A549 (cell line): ENCODE measurements around the gene NMT1.

ENCODE experiments used
- BHLHE40 ChIP-seq: IDR thresholded peaks from 2 replicates; pipeline ENCODE4 v1.6.1; 2012; ENCODE audit warnings: low read depth, low read length, inconsistent platforms
- CHD4 ChIP-seq: fragments of 200-600 bp; sonication (generic); IDR thresholded peaks from 2 replicates; pipeline ENCODE4 v1.6.1; 2016; ENCODE audit warnings: antibody characterized with exemption, mild to moderate bottlenecking, borderline replicate concordance
- HDAC2 ChIP-seq: fragments of 200-600 bp; sonication (generic); IDR thresholded peaks from 2 replicates; pipeline ENCODE4 v1.6.1; 2016
- JUN ChIP-seq, 2 experiments: fragments of >200 bp; sonication (Bioruptor Twin); formaldehyde crosslinking; IDR thresholded peaks; 2 replicates in 1 of 2; 3 replicates in 1 of 2; pipeline ENCODE4 v1.6.1; 2016 to 2017
- MAZ ChIP-seq: fragments of 150-350 bp; IDR thresholded peaks from 2 replicates; pipeline ENCODE4 v1.6.1; 2014; ENCODE audit warnings: antibody characterized with exemption, low read depth, low read length, borderline replicate concordance
- POLR2A ChIP-seq: IDR thresholded peaks from 2 replicates; pipeline ENCODE4 v1.6.1; 2012; ENCODE audit warnings: mild to moderate bottlenecking, low read length
- RAD21 ChIP-seq, 2 experiments: fragments of >200 bp in 1 of 2; sonication (Bioruptor Twin) in 1 of 2; formaldehyde crosslinking in 1 of 2; IDR thresholded peaks in 1 of 2; conservative IDR thresholded peaks in 1 of 2; 2 replicates in 1 of 2; 3 replicates in 1 of 2; pipeline ENCODE4 v1.6.1; 2012 to 2018; ENCODE audit warnings: inconsistent platforms in 1 of 2
- SREBF2 ChIP-seq: fragments of 450-650 bp; IDR thresholded peaks from 2 replicates; pipeline ENCODE4 v1.6.1; 2014; ENCODE audit warnings: mild to moderate bottlenecking, moderate library complexity
- TF ChIP-seq, protein P1 (sequence below): fragments of >200 bp; sonication (Bioruptor Twin); formaldehyde crosslinking; IDR thresholded peaks from 3 replicates; pipeline ENCODE4 v1.5.1; 2016

DNA sequence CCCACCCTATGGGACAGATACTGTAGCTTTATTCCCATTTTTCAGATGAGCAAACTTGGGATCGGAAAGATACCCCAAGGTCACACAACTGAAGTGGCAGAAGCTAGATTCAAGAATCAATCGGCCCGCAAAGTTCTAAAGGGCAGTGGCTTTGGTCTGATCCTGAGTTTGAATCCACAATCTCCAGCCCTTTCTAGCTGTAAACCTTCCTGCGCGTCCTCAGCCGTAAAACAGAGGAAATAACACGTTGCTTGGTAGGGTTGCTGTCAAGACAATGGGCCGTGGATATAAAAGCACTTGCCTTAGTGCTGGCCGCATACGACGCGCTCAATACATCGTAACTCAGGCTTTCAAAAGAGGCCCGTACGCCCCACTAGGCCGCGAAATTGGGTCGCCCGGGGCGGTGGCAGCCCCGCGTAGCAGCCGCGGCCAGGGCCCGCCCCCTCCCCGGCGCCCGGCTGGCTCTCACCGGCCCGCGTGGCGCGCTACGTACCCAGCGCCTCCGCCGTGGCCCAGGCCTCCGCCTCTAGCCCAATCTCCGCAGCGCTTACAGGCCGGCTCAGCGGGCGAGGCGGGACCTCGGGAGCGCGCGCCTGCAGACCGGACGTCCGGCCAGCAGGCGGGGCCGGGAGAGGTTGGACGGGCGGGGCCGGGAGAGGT is 9.9 kb upstream of the NMT1 start, which contains the start of gene DCAKD:
- TF ChIP-seq CHD4 (no peak), POLR2A (peak; percentile 75), SREBF2 (no peak), JUN (IDR thresholded peaks at IDR 0.05) (peak; percentile 42 to 78; a peak in 3 of 5 replicates), HDAC2 (no peak; the same call in 1 of the 2 replicates), BHLHE40 (no peak), RAD21 (conservative IDR thresholded peaks at IDR 0.05 in 1 of 2, IDR thresholded peaks at IDR 0.05 in 1 of 2) (no peak), MAZ (0 out of 2 replicates have a peak, but pooled peaks have one; percentile 63)
- TF ChIP-seq, protein P1, sequence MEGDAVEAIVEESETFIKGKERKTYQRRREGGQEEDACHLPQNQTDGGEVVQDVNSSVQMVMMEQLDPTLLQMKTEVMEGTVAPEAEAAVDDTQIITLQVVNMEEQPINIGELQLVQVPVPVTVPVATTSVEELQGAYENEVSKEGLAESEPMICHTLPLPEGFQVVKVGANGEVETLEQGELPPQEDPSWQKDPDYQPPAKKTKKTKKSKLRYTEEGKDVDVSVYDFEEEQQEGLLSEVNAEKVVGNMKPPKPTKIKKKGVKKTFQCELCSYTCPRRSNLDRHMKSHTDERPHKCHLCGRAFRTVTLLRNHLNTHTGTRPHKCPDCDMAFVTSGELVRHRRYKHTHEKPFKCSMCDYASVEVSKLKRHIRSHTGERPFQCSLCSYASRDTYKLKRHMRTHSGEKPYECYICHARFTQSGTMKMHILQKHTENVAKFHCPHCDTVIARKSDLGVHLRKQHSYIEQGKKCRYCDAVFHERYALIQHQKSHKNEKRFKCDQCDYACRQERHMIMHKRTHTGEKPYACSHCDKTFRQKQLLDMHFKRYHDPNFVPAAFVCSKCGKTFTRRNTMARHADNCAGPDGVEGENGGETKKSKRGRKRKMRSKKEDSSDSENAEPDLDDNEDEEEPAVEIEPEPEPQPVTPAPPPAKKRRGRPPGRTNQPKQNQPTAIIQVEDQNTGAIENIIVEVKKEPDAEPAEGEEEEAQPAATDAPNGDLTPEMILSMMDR = no peak
